Measurements from ENCODE around the gene LRP11. TPM values are rescaled to one million over a fixed set of nuclear protein-coding genes. Genes with fewer than 3 reads are reported as not detected.

The LRP11 gene, protein sequence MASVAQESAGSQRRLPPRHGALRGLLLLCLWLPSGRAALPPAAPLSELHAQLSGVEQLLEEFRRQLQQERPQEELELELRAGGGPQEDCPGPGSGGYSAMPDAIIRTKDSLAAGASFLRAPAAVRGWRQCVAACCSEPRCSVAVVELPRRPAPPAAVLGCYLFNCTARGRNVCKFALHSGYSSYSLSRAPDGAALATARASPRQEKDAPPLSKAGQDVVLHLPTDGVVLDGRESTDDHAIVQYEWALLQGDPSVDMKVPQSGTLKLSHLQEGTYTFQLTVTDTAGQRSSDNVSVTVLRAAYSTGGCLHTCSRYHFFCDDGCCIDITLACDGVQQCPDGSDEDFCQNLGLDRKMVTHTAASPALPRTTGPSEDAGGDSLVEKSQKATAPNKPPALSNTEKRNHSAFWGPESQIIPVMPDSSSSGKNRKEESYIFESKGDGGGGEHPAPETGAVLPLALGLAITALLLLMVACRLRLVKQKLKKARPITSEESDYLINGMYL
- total RNA-seq (2016; rRNA removed; fragmentation: Illumina TruSeq; extraction: Trizol): 32.1 and 48.9 TPM in 2 replicates
- 13.6 and 13.7 TPM in 2 replicates for total RNA-seq (2016; cell fraction: cytosol; rRNA removed; fragmentation: Illumina TruSeq; extraction: Trizol; ENCODE audit: low read depth)
- total RNA-seq (2016; cell fraction: insoluble cytoplasmic fraction; rRNA removed; fragmentation: Illumina TruSeq; extraction: Trizol): 32.2 and 47.6 TPM in 2 replicates
- total RNA-seq (2016; cell fraction: membrane; rRNA removed; fragmentation: Illumina TruSeq; extraction: Trizol): 24.5 and 28.9 TPM in 2 replicates
- total RNA-seq (2016; cell fraction: nucleus; rRNA removed; fragmentation: Illumina TruSeq; extraction: Trizol): 41.9 and 47.5 TPM in 2 replicates
- polyA plus RNA-seq (2011; rRNA removed): 32.4 and 35.8 TPM in 2 replicates
- 25.8 and 29.0 TPM in 2 replicates for polyA plus RNA-seq (2011; cell fraction: cytosol; rRNA removed)
- polyA plus RNA-seq (2011; cell fraction: nucleus; rRNA removed): 17.4 and 23.9 TPM in 2 replicates
- 41.6 TPM in 2 replicates for polyA plus RNA-seq (2012)
- 5.0 and 5.9 TPM in 2 replicates for polyA plus RNA-seq (2016; cell fraction: cytosol; fragmentation: Illumina TruSeq; extraction: Trizol; ENCODE audit: low read depth)
- polyA plus RNA-seq (2016; cell fraction: insoluble cytoplasmic fraction; fragmentation: Illumina TruSeq; extraction: Trizol; ENCODE audit: low read depth): 33.9 and 34.7 TPM in 2 replicates
- 16.2 and 18.5 TPM in 2 replicates for polyA plus RNA-seq (2016; cell fraction: membrane; fragmentation: Illumina TruSeq; extraction: Trizol; ENCODE audit: low read depth)
- 61.0 and 62.4 TPM in 2 replicates for polyA plus RNA-seq (2016; cell fraction: nucleus; fragmentation: Illumina TruSeq; extraction: Trizol; ENCODE audit: insufficient read depth, low read depth)
- 115 and 160 TPM in 2 replicates for polyA minus RNA-seq (2011; rRNA and poly(A)+ RNA removed; ENCODE audit: low replicate concordance)
- polyA minus RNA-seq (2011; cell fraction: cytosol; rRNA and poly(A)+ RNA removed): 33.6 and 36.5 TPM in 2 replicates
- 18.3 and 25.0 TPM in 2 replicates for polyA minus RNA-seq (2011; cell fraction: nucleus; rRNA and poly(A)+ RNA removed)
- percentile 65 among the genes with signal in this experiment for Bru-seq, nascent RNA
- BruChase-seq, experiment 1, labeled RNA remaining after a 6-hour chase: percentile 74 among the genes with signal in this experiment
- percentile 71 among the genes with signal in this experiment for BruChase-seq, experiment 2, labeled RNA remaining after a 2-hour chase
- long read RNA-seq, experiment 1, transcript LRP11-201 (7 exons, 3,260 nt): major isoform, 11 of 21 reads
- long read RNA-seq, experiment 1, partial matches to known transcripts: 7 of 21 reads
- long read RNA-seq, experiment 1, other reads (novel, unspliced or antisense): 2 of 21 reads
- long read RNA-seq, experiment 2, partial matches to known transcripts: 22 of 35 reads
- long read RNA-seq, experiment 2, other reads (novel, unspliced or antisense): 8 of 35 reads

DNA sequence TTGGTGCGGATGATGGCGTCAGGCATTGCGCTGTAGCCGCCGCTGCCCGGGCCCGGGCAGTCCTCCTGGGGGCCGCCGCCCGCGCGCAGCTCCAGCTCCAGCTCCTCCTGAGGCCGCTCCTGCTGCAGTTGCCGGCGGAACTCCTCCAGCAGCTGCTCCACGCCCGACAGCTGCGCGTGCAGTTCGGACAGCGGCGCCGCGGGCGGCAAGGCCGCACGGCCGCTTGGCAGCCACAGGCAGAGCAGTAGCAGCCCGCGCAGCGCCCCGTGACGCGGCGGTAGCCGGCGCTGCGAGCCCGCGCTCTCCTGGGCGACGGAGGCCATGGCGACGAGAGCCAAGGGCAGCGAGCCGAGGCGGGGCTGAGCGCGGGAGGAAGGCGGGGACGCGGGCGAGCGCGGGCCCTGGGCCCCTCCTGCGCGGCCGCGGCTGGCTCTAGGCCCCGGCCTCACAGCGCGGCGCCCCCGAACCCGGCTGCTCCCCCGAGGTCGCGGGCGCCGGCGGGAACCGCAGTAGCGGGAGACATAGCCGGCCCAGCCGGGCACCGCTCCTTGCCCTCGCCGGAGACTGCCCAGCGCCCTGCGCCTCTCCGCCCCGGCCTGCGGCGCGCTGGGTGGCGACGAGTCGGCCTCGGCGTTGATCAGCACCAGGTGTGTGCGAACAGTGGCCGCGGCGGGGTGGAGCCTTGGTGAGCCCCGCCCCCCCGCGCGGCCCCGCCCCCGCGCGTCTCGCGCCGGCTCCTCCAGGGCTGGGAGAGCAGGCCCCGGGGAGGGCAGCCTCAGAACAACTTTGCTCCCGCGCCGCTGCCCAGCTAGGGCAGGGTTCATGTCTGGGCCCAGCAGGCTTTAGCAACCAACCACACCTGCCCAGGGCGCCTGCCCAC lies at the start of gene LRP11:
Gene LRP11, minus strand, starts transcription at position 662 of the 880 bp plus-strand sequence. Its CDS starts 339 bp downstream, at position 323.
- no TSS peak for BruUV-seq (replicated peaks)
- H2AFZ ChIP-seq (ENCODE audit: low read length): peak within 1 kb of the TSS; percentile 77
- under 1% methylated on average over 43 of the region's 110 CpGs for WGBS (ENCODE audit: low lambda C conversion rate)
- H3K27me3 ChIP-seq (ENCODE audit: control insufficient read depth in 1 of 2, insufficient read depth in 2 of 2, low read length in 2 of 2): no peaks in the 10 kb centered on the region; a peak in 1 of 5 replicates
- peak; percentile 82 for DNase-seq (ENCODE audit: low spot score)
- CTCF ChIA-PET (ENCODE audit: low intra/inter-chr PET ratio, low total read pairs): interaction anchor here (2.4 to 4.0 kb wide), 2 partner anchors 24 to 29 kb away, joined by 28 to 37 read pairs; no protein-coding TSS in a partner anchor
- H3K4me3 ChIP-seq (replicated peaks in 1 of 3; ENCODE audit: insufficient read depth in 1 of 3, low read depth in 2 of 3, low read length in 3 of 3): peak within 1 kb of the TSS; percentile 66 to 93 (median 83)
- peak; percentile 73 for ATAC-seq
- H3K9ac ChIP-seq (ENCODE audit: insufficient read depth, low read depth, low read length): peak within 1 kb of the TSS; percentile 80
- no peaks in the 10 kb centered on the region for H3K36me3 ChIP-seq (replicated peaks in 1 of 2; ENCODE audit: control insufficient read depth in 1 of 2, insufficient read depth in 2 of 2, low read length in 2 of 2)
- peak within 1 kb of the TSS; percentile 87 for H3K27ac ChIP-seq (ENCODE audit: extremely low read length, insufficient read depth, low read length)
- peak within 1 kb of the TSS; percentile 88 for H3K4me2 ChIP-seq (ENCODE audit: low read depth, low read length)
- intact Hi-C loops (cut with micrococcal nuclease; ENCODE audit: unreplicated experiment) (loop anchor here (2.0 to 5.0 kb wide), 2 partner anchors 63 to 117 kb away; partner anchors contain the start of genes NUP43 and PCMT1), in situ Hi-C loops (cut with HindIII; ENCODE audit: extremely low pct_ligation_motif_present, low pct_unique_long_range_greater_than_20kb) (no loop called here)
- peaks cover 63% of the 10 kb centered on the region for H3K4me1 ChIP-seq (ENCODE audit: insufficient read depth, low read length)
- H3K9me3 ChIP-seq (ENCODE audit: low read length): no peaks in the 10 kb centered on the region
- POLR2A ChIA-PET: interaction anchor here (1.7 to 7.4 kb wide), 2 partner anchors 17 to 33 kb away, joined by 7 to 56 read pairs; no protein-coding TSS in a partner anchor
- H3K79me2 ChIP-seq (ENCODE audit: insufficient read depth, low read length): peaks cover 23% of the 10 kb centered on the region
- H4K20me1 ChIP-seq (ENCODE audit: insufficient read depth, low read length): peaks cover 13% of the 10 kb centered on the region; the same call in 1 of the 2 replicates
- FAIRE-seq: no peak
- TF ChIP-seq NFIB (CRISPR knock-in tag; IDR thresholded peaks at IDR 0.05; ENCODE audit: borderline replicate concordance) (no peak), RFX3 (CRISPR knock-in tag; IDR thresholded peaks at IDR 0.05) (no peak), ZFP82 (CRISPR knock-in tag; IDR thresholded peaks at IDR 0.05; ENCODE audit: borderline replicate concordance) (peak; percentile 90; the same call in 1 of the 2 replicates), SALL2 (CRISPR knock-in tag; IDR thresholded peaks at IDR 0.05) (peak; percentile 90; the same call in 1 of the 2 replicates), SUZ12 (IDR thresholded peaks at IDR 0.05; ENCODE audit: low read depth, low read length) (no peak)
- TF ChIP-seq, protein P1, sequence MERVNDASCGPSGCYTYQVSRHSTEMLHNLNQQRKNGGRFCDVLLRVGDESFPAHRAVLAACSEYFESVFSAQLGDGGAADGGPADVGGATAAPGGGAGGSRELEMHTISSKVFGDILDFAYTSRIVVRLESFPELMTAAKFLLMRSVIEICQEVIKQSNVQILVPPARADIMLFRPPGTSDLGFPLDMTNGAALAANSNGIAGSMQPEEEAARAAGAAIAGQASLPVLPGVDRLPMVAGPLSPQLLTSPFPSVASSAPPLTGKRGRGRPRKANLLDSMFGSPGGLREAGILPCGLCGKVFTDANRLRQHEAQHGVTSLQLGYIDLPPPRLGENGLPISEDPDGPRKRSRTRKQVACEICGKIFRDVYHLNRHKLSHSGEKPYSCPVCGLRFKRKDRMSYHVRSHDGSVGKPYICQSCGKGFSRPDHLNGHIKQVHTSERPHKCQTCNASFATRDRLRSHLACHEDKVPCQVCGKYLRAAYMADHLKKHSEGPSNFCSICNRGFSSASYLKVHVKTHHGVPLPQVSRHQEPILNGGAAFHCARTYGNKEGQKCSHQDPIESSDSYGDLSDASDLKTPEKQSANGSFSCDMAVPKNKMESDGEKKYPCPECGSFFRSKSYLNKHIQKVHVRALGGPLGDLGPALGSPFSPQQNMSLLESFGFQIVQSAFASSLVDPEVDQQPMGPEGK (CRISPR knock-in tag; IDR thresholded peaks at IDR 0.05): no peak; the same call in 1 of the 2 replicates
- TF ChIP-seq, protein P2, sequence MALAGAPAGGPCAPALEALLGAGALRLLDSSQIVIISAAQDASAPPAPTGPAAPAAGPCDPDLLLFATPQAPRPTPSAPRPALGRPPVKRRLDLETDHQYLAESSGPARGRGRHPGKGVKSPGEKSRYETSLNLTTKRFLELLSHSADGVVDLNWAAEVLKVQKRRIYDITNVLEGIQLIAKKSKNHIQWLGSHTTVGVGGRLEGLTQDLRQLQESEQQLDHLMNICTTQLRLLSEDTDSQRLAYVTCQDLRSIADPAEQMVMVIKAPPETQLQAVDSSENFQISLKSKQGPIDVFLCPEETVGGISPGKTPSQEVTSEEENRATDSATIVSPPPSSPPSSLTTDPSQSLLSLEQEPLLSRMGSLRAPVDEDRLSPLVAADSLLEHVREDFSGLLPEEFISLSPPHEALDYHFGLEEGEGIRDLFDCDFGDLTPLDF (CRISPR knock-in tag; IDR thresholded peaks at IDR 0.05): no peak; the same call in 1 of the 2 replicates
